ENCODE data around the gene EVC2. TPM values are rescaled to one million over a fixed set of nuclear protein-coding genes. Genes with fewer than 3 reads are reported as not detected.

Gene EVC2
- total RNA-seq, 1 experiment from 2014 or later, result 3.2 TPM

DNA sequence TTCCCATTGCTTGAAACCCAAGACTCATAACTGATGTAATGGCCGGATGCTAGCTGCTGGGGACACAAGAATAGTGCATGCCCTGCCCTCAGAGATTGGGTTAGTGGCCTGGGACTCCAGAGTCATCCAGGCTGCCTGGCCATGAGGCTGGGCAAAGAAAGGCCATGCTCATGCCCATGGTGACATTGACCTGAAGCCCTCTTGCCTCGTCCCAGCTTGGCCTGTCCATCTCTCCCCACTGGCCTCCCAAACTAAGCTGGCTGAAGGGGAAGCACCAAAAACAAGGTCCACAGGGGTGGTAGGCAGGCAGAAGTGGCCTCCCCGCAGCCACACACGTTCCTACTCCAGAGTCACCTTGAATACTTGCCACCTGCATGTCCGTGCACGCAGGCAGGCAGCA lies 141.8 kb downstream of the EVC2 start:
- Histone ChIP-seq H3K4me1 (ENCODE audit: insufficient read depth, low read length) (no peaks in the 10 kb centered on the region), H3K27ac (ENCODE audit: low read length) (no peak overlapping the region), H2AFZ (ENCODE audit: low read length) (no peak overlapping the region), H3K79me2 (ENCODE audit: low read length) (no peaks in the 10 kb centered on the region), H3K36me3 (ENCODE audit: low read depth, low read length) (no peaks in the 10 kb centered on the region), H4K20me1 (ENCODE audit: low read length) (no peaks in the 10 kb centered on the region), H3K9me3 (ENCODE audit: low read length) (no peaks in the 10 kb centered on the region), H3K4me2 (ENCODE audit: low read length) (no peak overlapping the region), H3K4me3 (ENCODE audit: low read length) (no peak overlapping the region), H3K9ac (ENCODE audit: low read length) (no peak overlapping the region), H3F3A (ENCODE audit: low read length, unreplicated experiment) (no peaks in the 10 kb centered on the region), H3K9me2 (replicated peaks; ENCODE audit: low read length) (no peaks in the 10 kb centered on the region), H3K27me3 (ENCODE audit: low read length) (no peaks in the 10 kb centered on the region)
- CTCF ChIA-PET, result no interaction called here
- BruUV-seq (replicated peaks), result no TSS peak
- TF ChIP-seq, protein P1, sequence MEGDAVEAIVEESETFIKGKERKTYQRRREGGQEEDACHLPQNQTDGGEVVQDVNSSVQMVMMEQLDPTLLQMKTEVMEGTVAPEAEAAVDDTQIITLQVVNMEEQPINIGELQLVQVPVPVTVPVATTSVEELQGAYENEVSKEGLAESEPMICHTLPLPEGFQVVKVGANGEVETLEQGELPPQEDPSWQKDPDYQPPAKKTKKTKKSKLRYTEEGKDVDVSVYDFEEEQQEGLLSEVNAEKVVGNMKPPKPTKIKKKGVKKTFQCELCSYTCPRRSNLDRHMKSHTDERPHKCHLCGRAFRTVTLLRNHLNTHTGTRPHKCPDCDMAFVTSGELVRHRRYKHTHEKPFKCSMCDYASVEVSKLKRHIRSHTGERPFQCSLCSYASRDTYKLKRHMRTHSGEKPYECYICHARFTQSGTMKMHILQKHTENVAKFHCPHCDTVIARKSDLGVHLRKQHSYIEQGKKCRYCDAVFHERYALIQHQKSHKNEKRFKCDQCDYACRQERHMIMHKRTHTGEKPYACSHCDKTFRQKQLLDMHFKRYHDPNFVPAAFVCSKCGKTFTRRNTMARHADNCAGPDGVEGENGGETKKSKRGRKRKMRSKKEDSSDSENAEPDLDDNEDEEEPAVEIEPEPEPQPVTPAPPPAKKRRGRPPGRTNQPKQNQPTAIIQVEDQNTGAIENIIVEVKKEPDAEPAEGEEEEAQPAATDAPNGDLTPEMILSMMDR (conservative IDR thresholded peaks at IDR 0.05; ENCODE audit: low read depth, low read length), result no peak
- TF ChIP-seq EZH2phosphoT487 (IDR thresholded peaks at IDR 0.05; ENCODE audit: borderline replicate concordance, low read length) (no peak), EZH2 (IDR thresholded peaks at IDR 0.05; ENCODE audit: low read length, unreplicated experiment) (no peak)
- POLR2A ChIA-PET (ENCODE audit: unreplicated experiment), result no interaction called here
- no peak for ATAC-seq
- no peak for DNase-seq
- intact Hi-C loops (cut with micrococcal nuclease), result no loop called here

DNA sequence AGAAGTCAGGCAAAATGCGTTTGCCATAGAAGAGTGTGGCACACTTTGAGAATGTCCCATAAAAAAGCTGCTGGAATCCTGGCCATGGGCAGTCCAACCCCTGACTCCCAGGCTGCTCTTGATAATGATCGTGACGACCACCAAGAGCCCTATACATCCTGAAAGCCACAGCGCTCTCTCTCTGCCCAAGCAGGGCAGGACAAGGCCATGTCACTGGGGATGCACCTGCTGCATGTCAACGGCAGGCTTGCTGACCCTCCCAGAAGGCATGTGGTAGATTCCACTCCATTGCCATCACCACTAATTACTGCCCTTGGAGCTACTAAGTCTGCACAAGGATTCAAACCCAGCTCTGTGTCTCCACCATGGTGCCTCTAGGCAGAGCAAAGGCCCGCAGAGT lies 144.5 kb downstream of the EVC2 start:
- H3K36me3 ChIP-seq (ENCODE audit: low read depth, low read length), result no peaks in the 10 kb centered on the region
- TF ChIP-seq, protein P1 (conservative IDR thresholded peaks at IDR 0.05; ENCODE audit: low read depth, low read length), result no peak

DNA sequence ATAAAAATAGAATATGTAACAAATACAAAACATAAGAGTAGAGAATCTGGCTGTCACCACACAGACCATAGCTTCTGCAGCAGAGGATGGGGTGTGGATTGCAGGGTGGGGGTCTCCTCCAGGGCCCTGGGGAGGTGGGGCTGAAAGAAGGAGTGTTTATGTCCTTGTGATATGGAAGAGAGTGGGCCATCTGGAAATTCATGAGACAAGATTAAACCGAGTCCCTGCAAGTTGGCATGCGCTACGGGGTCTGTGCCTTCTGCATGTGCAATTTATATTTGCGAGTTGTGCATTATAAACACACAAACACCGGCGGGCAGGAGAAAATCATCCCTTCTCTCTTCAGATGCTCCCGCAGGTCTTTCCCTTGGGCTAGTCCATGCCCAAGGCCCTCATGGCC lies 145.9 kb downstream of the EVC2 start:
- ATAC-seq (no peak), DNase-seq (no peak)
- Histone ChIP-seq H2AFZ (ENCODE audit: low read length) (no peak overlapping the region), H3K4me1 (ENCODE audit: insufficient read depth, low read length) (no peaks in the 10 kb centered on the region), H3K9me3 (ENCODE audit: low read length) (no peaks in the 10 kb centered on the region), H3K9me2 (replicated peaks; ENCODE audit: low read length) (no peaks in the 10 kb centered on the region), H3K4me3 (ENCODE audit: low read length) (no peak overlapping the region), H3K9ac (ENCODE audit: low read length) (no peak overlapping the region), H3K27ac (ENCODE audit: low read length) (no peak overlapping the region), H3K27me3 (ENCODE audit: low read length) (no peaks in the 10 kb centered on the region), H3K36me3 (ENCODE audit: low read depth, low read length) (no peaks in the 10 kb centered on the region), H4K20me1 (ENCODE audit: low read length) (no peaks in the 10 kb centered on the region), H3K4me2 (ENCODE audit: low read length) (no peak overlapping the region), H3K79me2 (ENCODE audit: low read length) (no peaks in the 10 kb centered on the region), H3F3A (ENCODE audit: low read length, unreplicated experiment) (no peaks in the 10 kb centered on the region)
- no TSS peak for BruUV-seq (replicated peaks)
- ChIA-PET CTCF (no interaction called here), POLR2A (ENCODE audit: unreplicated experiment) (no interaction called here)
- TF ChIP-seq EZH2 (IDR thresholded peaks at IDR 0.05; ENCODE audit: low read length, unreplicated experiment) (no peak), EZH2phosphoT487 (IDR thresholded peaks at IDR 0.05; ENCODE audit: borderline replicate concordance, low read length) (no peak)
- TF ChIP-seq, protein P1 (conservative IDR thresholded peaks at IDR 0.05; ENCODE audit: low read depth, low read length), result no peak
- intact Hi-C loops (cut with micrococcal nuclease), result no loop called here

More for the DNA sequence above, 144.5 kb downstream of the EVC2 start:
- Histone ChIP-seq H3K4me3 (ENCODE audit: low read length) (no peak overlapping the region), H3K27me3 (ENCODE audit: low read length) (no peaks in the 10 kb centered on the region), H3F3A (ENCODE audit: low read length, unreplicated experiment) (no peaks in the 10 kb centered on the region), H3K4me2 (ENCODE audit: low read length) (no peak overlapping the region), H3K79me2 (ENCODE audit: low read length) (no peaks in the 10 kb centered on the region), H3K9me3 (ENCODE audit: low read length) (no peaks in the 10 kb centered on the region), H3K27ac (ENCODE audit: low read length) (no peak overlapping the region), H3K9ac (ENCODE audit: low read length) (no peak overlapping the region), H2AFZ (ENCODE audit: low read length) (no peak overlapping the region), H4K20me1 (ENCODE audit: low read length) (no peaks in the 10 kb centered on the region), H3K9me2 (replicated peaks; ENCODE audit: low read length) (no peaks in the 10 kb centered on the region), H3K4me1 (ENCODE audit: insufficient read depth, low read length) (no peaks in the 10 kb centered on the region)
- no TSS peak for BruUV-seq (replicated peaks)
- ChIA-PET POLR2A (ENCODE audit: unreplicated experiment) (no interaction called here), CTCF (no interaction called here)
- intact Hi-C loops (cut with micrococcal nuclease), result no loop called here
- DNase-seq, result no peak
- no peak for ATAC-seq

Data from PC-3 (cell line).